ENCODE results near the gene FMN1.

DNA sequence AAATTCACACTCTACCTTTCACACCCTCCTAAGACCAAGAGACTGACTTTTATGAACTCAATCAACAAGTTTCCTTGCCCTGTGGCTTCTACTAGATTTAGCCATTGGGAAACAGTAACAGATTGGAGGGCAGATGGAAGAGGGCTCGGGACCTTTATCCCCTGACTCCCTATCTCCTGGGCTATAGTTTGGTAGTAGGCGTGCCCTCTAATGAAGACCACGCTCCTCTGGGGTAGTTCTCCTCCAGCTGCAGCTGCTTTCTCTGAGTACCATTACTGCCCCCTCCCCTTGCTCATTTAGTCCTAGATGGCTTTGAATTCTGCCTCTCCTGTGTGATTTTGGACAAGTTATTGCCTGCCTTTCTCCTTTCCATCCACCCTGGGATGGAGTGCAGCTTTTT lies 33.3 kb downstream of the FMN1 start:
- TF ChIP-seq POLR2A (IDR thresholded peaks at IDR 0.05; ENCODE audit: low read depth, low read length) (no peak), POLR2AphosphoS5 (IDR thresholded peaks at IDR 0.05; ENCODE audit: low read depth, low read length) (no peak)

Measured in GM12892 (cell line).